ES-I3 (cell line): Measurements from ENCODE around the gene SOX9.

ENCODE experiments used
- H3K36me3 ChIP-seq: 2 replicates; pipeline ENCODE4 v1.6.1; 2013; ENCODE audit warnings: mild to moderate bottlenecking, low read length, control low read depth, moderate library complexity; ENCODE audit not compliant: insufficient read depth
- H3K4me1 ChIP-seq: 2 replicates; pipeline ENCODE4 v1.6.1; 2013; ENCODE audit warnings: mild to moderate bottlenecking, control low read depth, low read length; ENCODE audit not compliant: insufficient read depth
- H3K9ac ChIP-seq: 2 replicates; pipeline ENCODE4 v1.6.1; 2013; ENCODE audit warnings: low read depth, mild to moderate bottlenecking, low read length, moderate library complexity
- H3K9me3 ChIP-seq: 2 replicates; pipeline ENCODE4 v1.6.1; 2013; ENCODE audit warnings: mild to moderate bottlenecking, low read length, moderate library complexity; ENCODE audit not compliant: control insufficient read depth, insufficient read depth

Gene SOX9

GRCh38 chr17:72173499-72174116 lies 52.8 kb downstream of the SOX9 start:
- H3K36me3 ChIP-seq: no peaks in the 10 kb centered on the region
- no peaks in the 10 kb centered on the region for H3K9me3 ChIP-seq
- H3K9ac ChIP-seq: no peak overlapping the region
- 0 out of 2 replicates have a peak, but pooled peaks cover 4% of the 10 kb centered on the region for H3K4me1 ChIP-seq

DNA sequence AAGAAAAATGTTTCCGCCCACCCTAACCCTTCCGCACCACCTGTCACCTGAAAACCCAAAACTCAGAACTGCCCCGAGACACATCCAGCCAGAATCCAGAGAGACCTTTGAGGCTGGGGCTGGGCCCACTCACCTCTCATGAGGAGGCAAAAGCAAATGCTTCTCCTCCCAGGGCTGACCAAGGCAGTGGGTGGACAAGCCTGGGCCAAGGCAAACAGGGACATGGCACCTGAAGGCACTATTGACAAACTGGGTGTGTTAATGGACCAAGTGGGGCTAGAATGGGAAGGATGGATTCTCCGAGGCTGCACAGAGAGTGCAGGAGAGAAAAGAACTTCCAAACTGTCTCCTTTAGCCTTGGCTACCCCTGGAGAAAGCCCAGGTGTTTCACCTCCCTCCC lies 54.4 kb downstream of the SOX9 start:
- Histone ChIP-seq H3K36me3 (no peaks in the 10 kb centered on the region), H3K9ac (no peak overlapping the region), H3K4me1 (0 out of 2 replicates have a peak, but pooled peaks cover 4% of the 10 kb centered on the region), H3K9me3 (no peaks in the 10 kb centered on the region)
